ENCODE results near the gene CFAP65. TPM values are rescaled to one million over a fixed set of nuclear protein-coding genes. Genes with fewer than 3 reads are reported as not detected.

CFAP65 gene
- total and polyA plus RNA-seq, 2 of the 13 experiments (the other 11 are each of a cell fraction or from before 2014, with no cell fraction given) = 0.05 TPM; not detected in 1

GRCh38 chr2:218992703-218993344 is 48.5 kb downstream of the CFAP65 start (continued):
- TF ChIP-seq ARID4A (CRISPR knock-in tag; IDR thresholded peaks at IDR 0.05; ENCODE audit: borderline replicate concordance) = 0 out of 2 replicates have a peak, but pooled peaks have one; percentile 3
- peak; percentile 91; the same call in 1 of the 2 replicates for TF ChIP-seq EZH2 (conservative IDR thresholded peaks at IDR 0.05; ENCODE audit: low read depth, low read length)
- TF ChIP-seq PRDM4 (CRISPR knock-in tag; IDR thresholded peaks at IDR 0.05; ENCODE audit: borderline replicate concordance) = no peak

GRCh38 chr2:218992196-218992595 is 49.1 kb downstream of the CFAP65 start:
- Histone ChIP-seq H2AFZ (ENCODE audit: low read length) (no peak overlapping the region), H4K20me1 (ENCODE audit: insufficient read depth, low read length) (peaks cover 24% of the 10 kb centered on the region; the same call in 1 of the 2 replicates), H3K9ac (ENCODE audit: insufficient read depth, low read depth, low read length) (no peak overlapping the region), H3K4me3 (replicated peaks in 1 of 3; ENCODE audit: insufficient read depth in 1 of 3, low read depth in 2 of 3, low read length in 3 of 3) (no peak overlapping the region), H3K4me2 (ENCODE audit: low read depth, low read length) (no peak overlapping the region), H3K36me3 (replicated peaks in 1 of 2; ENCODE audit: control insufficient read depth in 1 of 2, insufficient read depth in 2 of 2, low read length in 2 of 2) (no peaks in the 10 kb centered on the region), H3K9me3 (ENCODE audit: low read length) (no peaks in the 10 kb centered on the region), H3K4me1 (ENCODE audit: insufficient read depth, low read length) (peaks cover 20% of the 10 kb centered on the region), H3K27ac (ENCODE audit: extremely low read length, insufficient read depth, low read length) (no peak overlapping the region), H3K79me2 (ENCODE audit: insufficient read depth, low read length) (no peaks in the 10 kb centered on the region), H3K27me3 (ENCODE audit: control insufficient read depth in 1 of 2, insufficient read depth in 2 of 2, low read length in 2 of 2) (peaks cover 38 to 94% of the 10 kb centered on the region in 2 experiments)
- ChIA-PET POLR2A (no interaction called here), CTCF (ENCODE audit: low intra/inter-chr PET ratio, low total read pairs) (interaction anchor here (1.2 to 1.7 kb wide), 2 partner anchors 13 to 127 kb away, joined by 3 to 7 read pairs; no protein-coding TSS in a partner anchor)
- no TSS peak for BruUV-seq (replicated peaks)
- FAIRE-seq (no peak), ATAC-seq (no peak), DNase-seq (ENCODE audit: low spot score) (no peak)
- in situ Hi-C loops (cut with HindIII; ENCODE audit: extremely low pct_ligation_motif_present, low pct_unique_long_range_greater_than_20kb) = no loop called here
- 7% methylated on average over 6 of the region's 7 CpGs for WGBS (ENCODE audit: low lambda C conversion rate)
- intact Hi-C loops (cut with micrococcal nuclease; ENCODE audit: unreplicated experiment) = no loop called here
- TF ChIP-seq CCDC6 (CRISPR knock-in tag; IDR thresholded peaks at IDR 0.05) (no peak), MLLT10 (CRISPR knock-in tag; IDR thresholded peaks at IDR 0.05) (no peak), ZNF121 (CRISPR knock-in tag; IDR thresholded peaks at IDR 0.05) (no peak), ZNF562 (CRISPR knock-in tag; IDR thresholded peaks at IDR 0.05; ENCODE audit: borderline replicate concordance) (no peak), GZF1 (CRISPR knock-in tag; IDR thresholded peaks at IDR 0.05) (no peak), ZNF136 (CRISPR knock-in tag; IDR thresholded peaks at IDR 0.05; ENCODE audit: low read depth) (no peak)
- TF ChIP-seq, protein P1, sequence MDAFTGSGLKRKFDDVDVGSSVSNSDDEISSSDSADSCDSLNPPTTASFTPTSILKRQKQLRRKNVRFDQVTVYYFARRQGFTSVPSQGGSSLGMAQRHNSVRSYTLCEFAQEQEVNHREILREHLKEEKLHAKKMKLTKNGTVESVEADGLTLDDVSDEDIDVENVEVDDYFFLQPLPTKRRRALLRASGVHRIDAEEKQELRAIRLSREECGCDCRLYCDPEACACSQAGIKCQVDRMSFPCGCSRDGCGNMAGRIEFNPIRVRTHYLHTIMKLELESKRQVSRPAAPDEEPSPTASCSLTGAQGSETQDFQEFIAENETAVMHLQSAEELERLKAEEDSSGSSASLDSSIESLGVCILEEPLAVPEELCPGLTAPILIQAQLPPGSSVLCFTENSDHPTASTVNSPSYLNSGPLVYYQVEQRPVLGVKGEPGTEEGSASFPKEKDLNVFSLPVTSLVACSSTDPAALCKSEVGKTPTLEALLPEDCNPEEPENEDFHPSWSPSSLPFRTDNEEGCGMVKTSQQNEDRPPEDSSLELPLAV (CRISPR knock-in tag; conservative IDR thresholded peaks at IDR 0.05; ENCODE audit: low read depth) = no peak
- TF ChIP-seq, protein P2, sequence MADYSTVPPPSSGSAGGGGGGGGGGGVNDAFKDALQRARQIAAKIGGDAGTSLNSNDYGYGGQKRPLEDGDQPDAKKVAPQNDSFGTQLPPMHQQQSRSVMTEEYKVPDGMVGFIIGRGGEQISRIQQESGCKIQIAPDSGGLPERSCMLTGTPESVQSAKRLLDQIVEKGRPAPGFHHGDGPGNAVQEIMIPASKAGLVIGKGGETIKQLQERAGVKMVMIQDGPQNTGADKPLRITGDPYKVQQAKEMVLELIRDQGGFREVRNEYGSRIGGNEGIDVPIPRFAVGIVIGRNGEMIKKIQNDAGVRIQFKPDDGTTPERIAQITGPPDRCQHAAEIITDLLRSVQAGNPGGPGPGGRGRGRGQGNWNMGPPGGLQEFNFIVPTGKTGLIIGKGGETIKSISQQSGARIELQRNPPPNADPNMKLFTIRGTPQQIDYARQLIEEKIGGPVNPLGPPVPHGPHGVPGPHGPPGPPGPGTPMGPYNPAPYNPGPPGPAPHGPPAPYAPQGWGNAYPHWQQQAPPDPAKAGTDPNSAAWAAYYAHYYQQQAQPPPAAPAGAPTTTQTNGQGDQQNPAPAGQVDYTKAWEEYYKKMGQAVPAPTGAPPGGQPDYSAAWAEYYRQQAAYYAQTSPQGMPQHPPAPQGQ (CRISPR knock-in tag; IDR thresholded peaks at IDR 0.05; ENCODE audit: borderline replicate concordance) = no peak

Measured in HepG2 (cell line).